PC-9 (cell line): ENCODE data around the gene REG4. TPM values are rescaled to one million over a fixed set of nuclear protein-coding genes. Genes with fewer than 3 reads are reported as not detected.

ENCODE experiments used
- BruUV-seq: library from RNA; stranded (reverse); fragments of 400-500 nt; replicated peaks from 2 replicates; lab custom pipeline; 2021; lab: Mats Ljungman, UMichigan
- CTCF ChIA-PET: fragments of 300-600 bp; sonication (Branson Sonifier 250); formaldehyde crosslinking; loops from one replicate; lab custom pipeline; 2022; ENCODE audit warnings: antibody characterized with exemption; lab: Charles Lee
- POLR2A ChIA-PET: fragments of 300-600 bp; sonication (Branson Sonifier 250); formaldehyde crosslinking; loops from one replicate; lab custom pipeline; 2022; ENCODE audit warnings: antibody characterized with exemption; ENCODE audit not compliant: unreplicated experiment; lab: Charles Lee
- DNase-seq, 2 experiments: peaks; one replicate each; pipeline versions ENCODE4 v3.0.0 to v3.0.0-alpha.2; 2015 to 2022; ENCODE audit warnings: mixed read lengths in 1 of 2
- H2AFZ ChIP-seq: fragments of 200-600 bp; sonication (generic); 2 replicates; pipeline ENCODE4 v1.8.1; 2017; ENCODE audit warnings: antibody characterized with exemption
- H3F3A ChIP-seq: fragments of 200-600 bp; sonication (generic); 2 replicates; pipeline ENCODE4 v1.8.1; 2017; ENCODE audit warnings: antibody characterized with exemption, mild to moderate bottlenecking, low read depth; ENCODE audit not compliant: insufficient read depth
- H3K27ac ChIP-seq: fragments of 200-600 bp; sonication (generic); 2 replicates; pipeline ENCODE4 v1.6.1; 2016; ENCODE audit warnings: mixed run types
- H3K27me3 ChIP-seq: fragments of 200-600 bp; sonication (generic); 2 replicates; pipeline ENCODE4 v1.6.1; 2016; ENCODE audit warnings: low read depth, mixed run types; ENCODE audit not compliant: insufficient read depth
- H3K36me3 ChIP-seq: fragments of 200-600 bp; sonication (generic); 2 replicates; pipeline ENCODE4 v1.6.1; 2016; ENCODE audit warnings: low read depth, mixed run types
- H3K4me1 ChIP-seq: fragments of 200-600 bp; sonication (generic); replicated peaks from 2 replicates; pipeline ENCODE4 v1.6.1; 2016; ENCODE audit warnings: mixed run types; ENCODE audit not compliant: insufficient read depth
- H3K4me2 ChIP-seq: fragments of 200-600 bp; sonication (generic); 2 replicates; pipeline ENCODE4 v1.6.1; 2017; ENCODE audit warnings: mixed run types
- H3K4me3 ChIP-seq: fragments of 200-600 bp; sonication (generic); 2 replicates; pipeline ENCODE4 v1.6.1; 2016; ENCODE audit warnings: mixed run types
- H3K79me2 ChIP-seq: fragments of 200-600 bp; sonication (generic); 2 replicates; pipeline ENCODE4 v1.6.1; 2017; ENCODE audit warnings: low read depth, mixed run types
- H3K9me2 ChIP-seq: fragments of 200-600 bp; sonication (generic); 2 replicates; pipeline ENCODE4 v1.8.1; 2017; ENCODE audit warnings: mild to moderate bottlenecking; ENCODE audit not compliant: insufficient read depth
- H3K9me3 ChIP-seq: fragments of 200-600 bp; sonication (generic); 2 replicates; pipeline ENCODE4 v1.8.1; 2016; ENCODE audit warnings: low read depth; ENCODE audit not compliant: insufficient read depth
- H4K20me1 ChIP-seq: fragments of 200-600 bp; sonication (generic); 2 replicates; pipeline ENCODE4 v1.8.1; 2017; ENCODE audit not compliant: insufficient read depth
- CTCF ChIP-seq: fragments of 200-600 bp; sonication (generic); conservative IDR thresholded peaks from 2 replicates; pipeline ENCODE4 v1.6.1; 2017; ENCODE audit warnings: mixed run types, antibody characterized with exemption, mild to moderate bottlenecking, moderate library complexity
- EZH2 ChIP-seq: fragments of 200-600 bp; sonication (generic); IDR thresholded peaks from 2 replicates; pipeline ENCODE4 v1.8.0; 2017; ENCODE audit warnings: antibody characterized with exemption, low read depth
- intact Hi-C: fragments of 100-400 bp; cut with micrococcal nuclease; formaldehyde crosslinking; loops from one replicate; pipeline ENCODE4 v1.10.0; 2022; ENCODE audit not compliant: unreplicated experiment
- total RNA-seq: library from RNA; stranded (reverse); gene quantifications from 2 replicates; pipeline ENCODE4 v1.2.3, GENCODE V29; 2021

REG4 gene
- total RNA-seq, 1 experiment from 2014 or later = not detected

GRCh38 chr1:119794876-119795240 is 16.4 kb downstream of the REG4 start:
- Histone ChIP-seq H3K4me3 (no peak overlapping the region), H3K27me3 (no peaks in the 10 kb centered on the region), H3K4me1 (peaks cover 16% of the 10 kb centered on the region), H3K36me3 (no peaks in the 10 kb centered on the region), H2AFZ (no peak overlapping the region), H3K9me3 (no peaks in the 10 kb centered on the region; the same call in 1 of the 2 replicates), H3K27ac (no peak overlapping the region), H3K9me2 (no peaks in the 10 kb centered on the region), H4K20me1 (no peaks in the 10 kb centered on the region), H3F3A (no peaks in the 10 kb centered on the region), H3K79me2 (no peaks in the 10 kb centered on the region), H3K4me2 (no peak overlapping the region)
- no peak for DNase-seq
- ChIA-PET POLR2A (no interaction called here), CTCF (no interaction called here)
- intact Hi-C loops = no loop called here
- TF ChIP-seq CTCF = no peak
- no peak for TF ChIP-seq EZH2
- BruUV-seq = no TSS peak

GRCh38 chr1:119794230-119794875 is 16.9 kb downstream of the REG4 start:
- POLR2A ChIA-PET = no interaction called here
- no peak overlapping the region for H3K27ac ChIP-seq
- no peaks in the 10 kb centered on the region for H4K20me1 ChIP-seq
- H3K79me2 ChIP-seq = no peaks in the 10 kb centered on the region
- DNase-seq = no peak
- 0 out of 2 replicates have a peak, but pooled peaks cover 1% of the 10 kb centered on the region for H3K9me2 ChIP-seq
- TF ChIP-seq CTCF = no peak
- TF ChIP-seq EZH2 = no peak
- H3K36me3 ChIP-seq = no peaks in the 10 kb centered on the region
- H3K4me1 ChIP-seq = peaks cover 20% of the 10 kb centered on the region
- CTCF ChIA-PET = no interaction called here
- no peaks in the 10 kb centered on the region for H3F3A ChIP-seq
- H3K27me3 ChIP-seq = no peaks in the 10 kb centered on the region
- no peak overlapping the region for H3K4me2 ChIP-seq
- H3K9me3 ChIP-seq = no peaks in the 10 kb centered on the region; the same call in 1 of the 2 replicates
- intact Hi-C loops = no loop called here
- BruUV-seq = no TSS peak
- H3K4me3 ChIP-seq = no peak overlapping the region
- H2AFZ ChIP-seq = no peak overlapping the region

- H3K27me3 ChIP-seq = no peaks in the 10 kb centered on the region
- POLR2A ChIA-PET = no interaction called here
- no TSS peak for BruUV-seq
These were observed 19.9 kb downstream of the REG4 start for GRCh38 chr1:119791377-119791776.

More at GRCh38 chr1:119791377-119791776, 19.9 kb downstream of the REG4 start:
- Histone ChIP-seq H4K20me1 (no peaks in the 10 kb centered on the region), H3K9me3 (no peaks in the 10 kb centered on the region; the same call in 1 of the 2 replicates), H3K36me3 (no peaks in the 10 kb centered on the region), H3K4me3 (no peak overlapping the region), H2AFZ (peak overlapping the region; percentile 42; the same call in 1 of the 2 replicates), H3K27ac (no peak overlapping the region), H3F3A (peaks cover 24% of the 10 kb centered on the region), H3K4me2 (peak overlapping the region; percentile 51), H3K4me1 (peaks cover 49% of the 10 kb centered on the region), H3K79me2 (no peaks in the 10 kb centered on the region), H3K9me2 (0 out of 2 replicates have a peak, but pooled peaks cover 3% of the 10 kb centered on the region)
- DNase-seq = no peak
- TF ChIP-seq EZH2 (no peak), CTCF (no peak)
- intact Hi-C loops = no loop called here
- CTCF ChIA-PET = interaction anchor here (0.6 kb wide), 1 partner anchor 103 kb away, joined by 3 read pairs; no protein-coding TSS in a partner anchor
